OCI-LY7 (cell line): Measurements from ENCODE around the gene NEDD8. TPM values are rescaled to one million over a fixed set of nuclear protein-coding genes. Genes with fewer than 3 reads are reported as not detected.
"Not testable (repeated sequence)": the region's sequence is repeated elsewhere in the genome, so short reads cannot be mapped to it uniquely, and the experiment has no call there.

Experiments
- BruUV-seq: library from RNA; stranded (reverse); fragments of 400-500 nt; replicated peaks from 2 replicates; lab custom pipeline; 2021; lab: Mats Ljungman, UMichigan
- CTCF ChIA-PET: fragments of 300-600 bp; sonication (Branson Sonifier 250); formaldehyde crosslinking; loops from one replicate; lab custom pipeline; 2022; ENCODE audit warnings: antibody characterized with exemption; ENCODE audit not compliant: unreplicated experiment; lab: Charles Lee
- POLR2A ChIA-PET: fragments of 300-600 bp; sonication (Branson Sonifier 250); formaldehyde crosslinking; loops from one replicate; lab custom pipeline; 2022; ENCODE audit warnings: antibody characterized with exemption; lab: Charles Lee
- DNase-seq: peaks from one replicate; pipeline ENCODE4 v3.0.0-alpha.2; 2015; ENCODE audit warnings: low spot score
- H2AFZ ChIP-seq: fragments of 200-600 bp; sonication (generic), shearing (Covaris generic); 2 replicates; pipeline ENCODE4 v1.6.1; 2014; ENCODE audit warnings: mild to moderate bottlenecking, antibody characterized with exemption, low read length, moderate library complexity
- H3K27ac ChIP-seq: fragments of 200-600 bp; sonication (generic); 2 replicates; pipeline ENCODE4 v1.5.1; 2014; ENCODE audit warnings: mixed run types, low read depth, mild to moderate bottlenecking, moderate library complexity, low read length, inconsistent platforms; ENCODE audit not compliant: poor library complexity, severe bottlenecking
- H3K36me3 ChIP-seq: fragments of 200-600 bp; sonication (generic); 2 replicates; pipeline ENCODE4 v1.6.1; 2014; ENCODE audit warnings: mild to moderate bottlenecking, antibody characterized with exemption, low read length, moderate library complexity, mixed read lengths; ENCODE audit not compliant: insufficient read depth
- H3K4me1 ChIP-seq: fragments of 200-600 bp; sonication (generic); 2 replicates; pipeline ENCODE4 v1.5.1; 2014; ENCODE audit warnings: mild to moderate bottlenecking, low read length; ENCODE audit not compliant: insufficient read depth, poor library complexity, severe bottlenecking
- H3K4me2 ChIP-seq: fragments of 200-600 bp; sonication (generic); 2 replicates; pipeline ENCODE4 v1.6.1; 2014; ENCODE audit warnings: mild to moderate bottlenecking, low read length
- H3K4me3 ChIP-seq: fragments of 200-600 bp; sonication (generic); 2 replicates; pipeline ENCODE4 v1.5.1; 2014; ENCODE audit warnings: mild to moderate bottlenecking, low read depth, low read length; ENCODE audit not compliant: poor library complexity, severe bottlenecking
- H3K79me2 ChIP-seq: fragments of 200-600 bp; sonication (generic); 2 replicates; pipeline ENCODE4 v1.6.1; 2016; ENCODE audit warnings: low read depth, mild to moderate bottlenecking, low read length, moderate library complexity, mixed read lengths; ENCODE audit not compliant: insufficient read depth
- H3K9me2 ChIP-seq: fragments of 200-600 bp; sonication (generic); 2 replicates; pipeline ENCODE4 v1.6.1; 2016; ENCODE audit warnings: mild to moderate bottlenecking, low read length, mixed read lengths; ENCODE audit not compliant: insufficient read depth
- H3K9me3 ChIP-seq: fragments of 200-600 bp; sonication (generic); 2 replicates; pipeline ENCODE4 v1.6.1; 2014; ENCODE audit warnings: mild to moderate bottlenecking, mixed run types, low read length, mixed read lengths
- H4K20me1 ChIP-seq: fragments of 200-600 bp; sonication (generic); 2 replicates; pipeline ENCODE4 v1.6.1; 2014; ENCODE audit warnings: mild to moderate bottlenecking, antibody characterized with exemption, low read length, moderate library complexity, mixed read lengths; ENCODE audit not compliant: insufficient read depth
- CTCF ChIP-seq: fragments of 200-600 bp; sonication (generic); conservative IDR thresholded peaks from 2 replicates; pipeline ENCODE4 v1.5.1; 2014; ENCODE audit warnings: mild to moderate bottlenecking, antibody characterized with exemption, low read length, moderate library complexity, mixed read lengths
- EZH2phosphoT487 ChIP-seq: fragments of 200-600 bp; sonication (generic); IDR thresholded peaks from 2 replicates; pipeline ENCODE4 v1.6.1; 2018; ENCODE audit warnings: low read depth, borderline replicate concordance, mild to moderate bottlenecking, mixed run types, antibody characterized with exemption, low read length, moderate library complexity, mixed read lengths
- intact Hi-C: fragments of 100-400 bp; cut with micrococcal nuclease; formaldehyde crosslinking; loops from one replicate; pipeline ENCODE4 v1.10.0; 2022; ENCODE audit not compliant: unreplicated experiment
- total RNA-seq, 2 experiments: library from RNA; depleted of rRNA in 1 of 2; stranded (reverse); fragments of >200 nt in 1 of 2; shearing (Covaris generic) in 1 of 2; gene quantifications; 2 replicates each; pipeline ENCODE4 v1.2.3, GENCODE V29; 2014 to 2022

Gene NEDD8
- total RNA-seq, 2 experiments from 2014 or later = 167 to 174 TPM

- ChIA-PET POLR2A (interaction anchor here (0.9 kb wide), 1 partner anchor 8 kb away, joined by 5 read pairs; no protein-coding TSS in a partner anchor), CTCF (no interaction called here)
- Histone ChIP-seq H3K27ac (no peak overlapping the region), H3K4me1 (peaks cover 5% of the 10 kb centered on the region), H3K4me2 (no peak overlapping the region), H3K79me2 (peaks cover 2% of the 10 kb centered on the region; the same call in 1 of the 2 replicates), H2AFZ (no peak overlapping the region), H3K36me3 (peaks cover 95% of the 10 kb centered on the region), H3K4me3 (no peak overlapping the region), H4K20me1 (no peaks in the 10 kb centered on the region), H3K9me2 (no peaks in the 10 kb centered on the region), H3K9me3 (peaks cover 7% of the 10 kb centered on the region; the same call in 1 of the 2 replicates)
- TF ChIP-seq EZH2phosphoT487 = no peak
- no peak for TF ChIP-seq CTCF
- DNase-seq = no peak
- no TSS peak for BruUV-seq
- intact Hi-C loops = no loop called here
These were observed 25.7 kb downstream of the NEDD8 start for GRCh38 chr14:24206260-24207103.

GRCh38 chr14:24204163-24205146, 27.7 kb downstream of the NEDD8 start:
- intact Hi-C loops = no loop called here
- H4K20me1 ChIP-seq = no peaks in the 10 kb centered on the region
- no TSS peak for BruUV-seq
- no peaks in the 10 kb centered on the region for H3K9me2 ChIP-seq
- no peaks in the 10 kb centered on the region for H3K79me2 ChIP-seq
- no peak overlapping the region for H3K27ac ChIP-seq
- H3K36me3 ChIP-seq = peaks cover 93% of the 10 kb centered on the region
- DNase-seq = no peak
- POLR2A ChIA-PET = no interaction called here
- peaks cover 11% of the 10 kb centered on the region; the same call in 1 of the 2 replicates for H3K9me3 ChIP-seq
- H3K4me3 ChIP-seq = no peak overlapping the region
- no peak overlapping the region for H3K4me2 ChIP-seq
- CTCF ChIA-PET = no interaction called here
- H3K4me1 ChIP-seq = peaks cover 5% of the 10 kb centered on the region
- H2AFZ ChIP-seq = no peak overlapping the region
- TF ChIP-seq EZH2phosphoT487 (no peak), CTCF (no peak)

GRCh38 chr14:24203249-24203886, 28.8 kb downstream of the NEDD8 start:
- Histone ChIP-seq H3K36me3 (peaks cover 92% of the 10 kb centered on the region), H3K9me3 (peaks cover 11% of the 10 kb centered on the region; the same call in 1 of the 2 replicates)
- POLR2A ChIA-PET, intact Hi-C loops, H3K4me2 ChIP-seq, H3K4me1 ChIP-seq, CTCF ChIA-PET, H3K9me2 ChIP-seq, H3K4me3 ChIP-seq, H3K79me2 ChIP-seq, H4K20me1 ChIP-seq, DNase-seq, BruUV-seq, H2AFZ ChIP-seq, H3K27ac ChIP-seq: not testable (repeated sequence)

- peaks cover 11% of the 10 kb centered on the region; the same call in 1 of the 2 replicates for H3K9me3 ChIP-seq
- H3K27ac ChIP-seq, H3K4me3 ChIP-seq, H3K4me2 ChIP-seq, H2AFZ ChIP-seq, BruUV-seq, CTCF ChIA-PET, H3K9me2 ChIP-seq, DNase-seq, intact Hi-C loops, H3K4me1 ChIP-seq, POLR2A ChIA-PET, H3K79me2 ChIP-seq, H4K20me1 ChIP-seq: not testable (repeated sequence)
- H3K36me3 ChIP-seq = peaks cover 84% of the 10 kb centered on the region
These were observed 29.6 kb downstream of the NEDD8 start for GRCh38 chr14:24202538-24202937.
